ENCODE measurements around the gene CXCL10. TPM values are rescaled to one million over a fixed set of nuclear protein-coding genes. Genes with fewer than 3 reads are reported as not detected.
A peak's percentile ranks its signal among the peaks of the same experiment; 100 is the strongest.

CXCL10 gene
- total and polyA plus RNA-seq, 9 of the 15 experiments (the other 6 are each of a cell fraction or from before 2014, with no cell fraction given) = 0.06 to 0.18 (median 0.08) TPM; not detected in 6

DNA sequence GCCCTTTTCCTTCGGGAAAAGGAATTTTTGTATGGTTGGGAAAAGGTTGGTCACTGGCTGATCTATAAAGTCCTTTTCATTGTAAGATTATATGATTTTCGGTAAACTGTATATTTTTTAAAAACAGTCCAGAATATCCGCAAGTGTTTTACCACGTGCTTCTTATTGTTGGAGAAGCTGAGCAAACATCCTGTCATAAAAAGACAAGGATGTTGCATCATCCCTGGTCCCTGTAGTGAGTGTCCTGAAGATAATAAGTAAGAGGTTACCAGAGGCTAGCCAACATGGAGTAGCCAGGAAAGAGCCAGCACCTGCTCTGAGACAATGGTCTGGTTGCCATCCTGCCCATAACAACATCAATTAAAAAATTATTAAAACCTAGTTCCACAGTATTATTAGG, 21.1 kb downstream of the CXCL10 start (continued):
- no peak for TF ChIP-seq RERE (CRISPR knock-in tag; IDR thresholded peaks at IDR 0.05; ENCODE audit: borderline replicate concordance)
- TF ChIP-seq ZNF778 (CRISPR knock-in tag; IDR thresholded peaks at IDR 0.05) = no peak
- TF ChIP-seq NCOA1 (IDR thresholded peaks at IDR 0.05; ENCODE audit: low read depth) = peak; percentile 34; the same call in 1 of the 2 replicates
- TF ChIP-seq ZNF175 (CRISPR knock-in tag; IDR thresholded peaks at IDR 0.05; ENCODE audit: low read depth) = peak; percentile 94
- TF ChIP-seq XRCC5 (IDR thresholded peaks at IDR 0.05; ENCODE audit: low read depth, low read length) = no peak
- peak; percentile 89 for TF ChIP-seq ETV1 (tag; conservative IDR thresholded peaks at IDR 0.05; ENCODE audit: low read depth)
- TF ChIP-seq, protein P1, sequence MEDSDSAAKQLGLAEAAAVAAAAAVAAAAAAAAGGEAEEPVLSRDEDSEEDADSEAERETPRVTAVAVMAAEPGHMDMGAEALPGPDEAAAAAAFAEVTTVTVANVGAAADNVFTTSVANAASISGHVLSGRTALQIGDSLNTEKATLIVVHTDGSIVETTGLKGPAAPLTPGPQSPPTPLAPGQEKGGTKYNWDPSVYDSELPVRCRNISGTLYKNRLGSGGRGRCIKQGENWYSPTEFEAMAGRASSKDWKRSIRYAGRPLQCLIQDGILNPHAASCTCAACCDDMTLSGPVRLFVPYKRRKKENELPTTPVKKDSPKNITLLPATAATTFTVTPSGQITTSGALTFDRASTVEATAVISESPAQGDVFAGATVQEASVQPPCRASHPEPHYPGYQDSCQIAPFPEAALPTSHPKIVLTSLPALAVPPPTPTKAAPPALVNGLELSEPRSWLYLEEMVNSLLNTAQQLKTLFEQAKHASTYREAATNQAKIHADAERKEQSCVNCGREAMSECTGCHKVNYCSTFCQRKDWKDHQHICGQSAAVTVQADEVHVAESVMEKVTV (CRISPR knock-in tag; IDR thresholded peaks at IDR 0.05) = no peak
- TF ChIP-seq RCOR1 (IDR thresholded peaks at IDR 0.05; ENCODE audit: borderline replicate concordance in 1 of 2, low read depth in 2 of 2, low read length in 2 of 2) = no peak
- TF ChIP-seq ZBTB26 (CRISPR knock-in tag; IDR thresholded peaks at IDR 0.05) = no peak
- peak; percentile 61 for TF ChIP-seq FOSL1 (tag; conservative IDR thresholded peaks at IDR 0.05)
- TF ChIP-seq FOXK1 (CRISPR knock-in tag; IDR thresholded peaks at IDR 0.05; ENCODE audit: borderline replicate concordance) = no peak
- TF ChIP-seq SRSF1 (IDR thresholded peaks at IDR 0.05; ENCODE audit: low read depth, low read length) = no peak
- no peak for TF ChIP-seq PHB (CRISPR knock-in tag; IDR thresholded peaks at IDR 0.05)
- peak; percentile 93 for TF ChIP-seq SOX6 (IDR thresholded peaks at IDR 0.05)
- TF ChIP-seq ETS2 (tag; IDR thresholded peaks at IDR 0.05; ENCODE audit: borderline replicate concordance, poor library complexity, severe bottlenecking) = peak; percentile 33
- TF ChIP-seq ZNF584 (CRISPR knock-in tag; IDR thresholded peaks at IDR 0.05; ENCODE audit: low read depth) = peak; percentile 91
- no peak for TF ChIP-seq FOXJ3 (CRISPR knock-in tag; IDR thresholded peaks at IDR 0.05)
- peak; percentile 67; the same call in 1 of the 2 replicates for TF ChIP-seq JUN (IDR thresholded peaks at IDR 0.05; ENCODE audit: borderline replicate concordance, low read depth, low read length)
- no peak for TF ChIP-seq JUN (CRISPR knock-in tag; IDR thresholded peaks at IDR 0.05; ENCODE audit: borderline replicate concordance)
- no peak for TF ChIP-seq HDAC8 (tag; IDR thresholded peaks at IDR 0.05)
- TF ChIP-seq TRIM24 (IDR thresholded peaks at IDR 0.05) = peak; percentile 95 to 96
- TF ChIP-seq TCF7L2 (IDR thresholded peaks at IDR 0.05; ENCODE audit: low read depth, low read length) = no peak

Data from K562 (cell line).